GM19463 (cell line): ENCODE measurements around the gene CCNG2.
"Not testable (repeated sequence)": the region's sequence is repeated elsewhere in the genome, so short reads cannot be mapped to it uniquely, and the experiment has no call there.

Experiments
- ATAC-seq: cut with Tn5 transposase; IDR thresholded peaks from one replicate; pipeline ENCODE4 v1.9.1; 2021; ENCODE audit warnings: mild to moderate bottlenecking, moderate library complexity; ENCODE audit not compliant: unreplicated experiment

Gene CCNG2

DNA sequence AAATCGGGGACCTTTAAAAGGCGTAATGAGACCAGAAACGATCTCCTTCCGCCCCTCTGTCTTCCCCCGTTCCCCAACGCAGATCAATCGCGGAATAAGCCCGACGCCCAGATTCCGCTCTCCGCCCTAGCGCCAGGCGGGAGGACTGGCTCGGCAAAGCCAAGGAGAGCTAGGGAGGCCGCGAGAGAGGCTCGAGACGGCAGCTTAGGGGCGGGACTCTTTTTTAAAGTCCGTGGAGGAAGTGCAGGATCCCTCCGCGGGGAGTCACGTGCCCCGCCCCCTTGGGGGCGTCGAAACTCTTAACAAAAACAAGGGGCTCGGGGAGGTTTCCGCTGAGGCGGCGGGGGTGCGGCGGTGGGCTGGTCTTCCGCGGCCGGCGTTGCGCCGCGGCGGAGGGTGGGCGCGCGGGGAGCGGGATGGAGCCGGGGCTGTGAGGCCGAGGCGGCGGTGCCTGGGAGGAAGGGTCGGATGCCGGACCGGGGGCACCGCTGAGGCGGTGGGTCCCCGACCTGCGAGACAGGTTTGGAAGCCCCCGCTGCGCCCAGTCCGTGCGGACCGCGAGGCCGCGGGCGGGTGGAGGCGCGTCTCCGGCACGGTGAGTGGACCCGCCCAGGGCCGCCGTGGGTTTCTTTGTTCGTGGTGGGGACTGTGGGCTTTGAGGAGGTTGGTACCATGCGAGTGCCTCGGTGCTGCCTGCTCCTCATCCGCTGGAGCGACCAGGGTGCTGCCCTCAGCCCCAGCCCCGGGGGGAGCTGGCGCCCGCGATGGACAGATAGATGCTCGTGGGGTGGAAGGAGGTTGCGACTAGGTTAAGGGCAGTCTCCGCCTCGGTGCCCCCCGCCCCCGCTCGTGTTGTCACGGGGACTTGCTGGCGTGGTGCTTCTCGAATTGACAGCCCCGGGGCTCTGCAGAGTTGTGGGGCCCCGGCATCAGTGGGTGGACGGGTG lies at the start of gene CCNG2:
TSS of gene CCNG2 (plus strand) at position 296 of the 947 bp plus-strand sequence. CDS start 1,326 bp downstream, outside the sequence.
- ATAC-seq = peak; percentile 12

GRCh38 chr4:77110730-77111129 lies 46.3 kb upstream of the CCNG2 start:
- no peak for ATAC-seq

DNA sequence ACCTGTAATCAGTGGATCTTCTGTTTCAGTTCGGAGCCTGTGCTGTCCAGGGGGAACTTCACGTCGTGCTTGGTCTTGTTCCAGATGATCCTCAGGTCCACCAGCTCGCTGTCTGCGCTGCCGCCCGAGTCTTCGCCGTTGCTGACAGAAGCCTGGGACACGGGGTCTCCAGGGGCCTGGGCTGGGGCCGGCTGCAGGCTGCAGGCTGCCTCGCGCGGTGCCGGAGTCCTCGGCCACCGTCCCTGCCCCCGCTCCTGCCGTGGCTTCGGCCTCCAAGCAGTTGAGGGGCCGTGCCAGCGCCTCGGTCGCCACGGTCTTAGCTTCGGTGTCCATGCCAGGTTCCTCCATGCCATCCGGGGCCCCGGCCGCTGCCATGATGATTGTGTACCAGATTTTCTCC lies 43.9 kb upstream of the CCNG2 start:
- no peak for ATAC-seq

GRCh38 chr4:77117721-77118120 lies 39.3 kb upstream of the CCNG2 start:
- ATAC-seq = no peak

GRCh38 chr4:77120886-77121508 lies 36.0 kb upstream of the CCNG2 start:
- ATAC-seq = no peak

DNA sequence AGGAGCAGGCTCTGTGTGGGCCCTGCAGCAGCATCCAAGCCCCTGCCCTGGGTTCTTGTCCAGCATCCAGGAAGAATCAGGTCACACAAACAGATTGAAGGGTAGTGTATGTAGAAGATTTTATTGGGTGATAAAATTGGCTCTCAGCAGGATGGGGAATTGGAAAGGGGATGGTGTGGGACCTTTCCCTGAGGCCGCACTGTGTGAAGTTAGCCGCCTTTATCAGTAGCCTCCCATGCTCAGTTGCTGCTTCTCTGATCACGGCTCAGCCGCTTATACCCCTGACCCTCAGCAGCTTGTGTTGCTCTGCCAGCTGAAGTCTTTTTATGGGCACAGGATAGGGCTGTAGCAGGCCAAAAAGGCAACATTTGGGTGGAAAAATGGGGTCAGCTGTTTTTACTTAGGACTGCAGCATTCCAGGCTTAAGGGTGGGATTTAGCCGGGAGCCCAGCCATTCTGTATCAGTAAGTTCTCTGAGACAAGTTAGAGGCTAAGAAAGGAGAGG lies 35.2 kb upstream of the CCNG2 start:
- ATAC-seq = no peak

DNA sequence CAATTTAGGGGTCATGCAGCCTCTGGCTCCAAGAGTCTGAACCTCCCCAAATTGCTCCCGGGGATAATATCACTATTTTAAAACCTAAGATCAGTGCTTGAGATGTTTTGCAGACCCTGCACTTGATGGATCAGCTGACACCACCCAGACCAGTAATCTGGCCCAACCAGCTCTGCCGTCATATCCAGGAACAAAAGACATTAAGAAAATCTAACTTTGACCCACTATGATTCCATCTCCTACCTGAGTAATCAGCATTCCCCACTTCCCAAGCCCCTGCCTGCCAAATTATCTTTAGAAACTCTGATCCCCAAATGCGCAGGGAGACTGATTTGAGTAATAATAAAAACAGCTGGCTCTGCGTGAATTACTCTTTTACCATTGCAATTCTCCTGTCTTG lies 34.4 kb upstream of the CCNG2 start:
- no peak for ATAC-seq

GRCh38 chr4:77123411-77123810 lies 33.6 kb upstream of the CCNG2 start:
- ATAC-seq = peak; percentile 42

DNA sequence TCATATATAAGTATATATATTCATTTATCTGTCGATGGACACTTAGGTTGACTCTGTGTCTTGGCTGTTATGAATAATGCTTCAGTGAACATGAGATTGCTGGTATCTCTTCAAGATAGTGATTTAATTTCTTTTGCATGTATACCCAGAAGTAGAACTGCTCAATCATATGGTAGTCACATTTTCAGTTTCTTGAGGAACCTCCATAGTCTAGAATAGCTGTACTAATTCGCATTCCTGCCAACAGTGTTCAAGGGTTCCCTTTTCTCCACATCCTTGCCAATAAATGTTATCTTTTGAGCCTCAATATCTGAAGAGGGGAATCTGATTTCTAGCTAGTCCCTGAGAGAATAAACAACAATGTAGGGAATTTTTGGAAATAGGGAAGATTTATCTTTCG lies 32.4 kb upstream of the CCNG2 start:
- no peak for ATAC-seq

DNA sequence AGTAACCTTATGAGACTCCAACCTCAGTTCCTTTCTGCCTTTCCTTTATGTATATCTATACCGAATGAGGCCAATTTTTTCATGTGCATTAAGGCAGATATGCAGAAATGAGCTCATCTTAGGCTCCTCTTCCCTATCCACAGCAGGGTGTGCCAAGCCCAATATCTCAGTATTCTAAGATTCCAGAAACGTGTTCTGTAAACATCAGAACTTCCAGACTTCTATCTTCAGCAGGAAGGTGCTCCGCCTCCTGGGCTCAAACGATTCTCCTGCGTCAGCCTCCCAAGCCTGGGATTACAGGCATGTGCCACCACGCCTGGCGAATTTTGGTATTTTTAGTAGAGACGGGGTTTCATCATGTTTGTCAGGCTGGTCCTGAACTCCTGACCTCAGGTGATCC lies 31.0 kb upstream of the CCNG2 start:
- ATAC-seq = no peak

- no peak for ATAC-seq
Observed at GRCh38 chr4:77126809-77127208, 30.2 kb upstream of the CCNG2 start.

DNA sequence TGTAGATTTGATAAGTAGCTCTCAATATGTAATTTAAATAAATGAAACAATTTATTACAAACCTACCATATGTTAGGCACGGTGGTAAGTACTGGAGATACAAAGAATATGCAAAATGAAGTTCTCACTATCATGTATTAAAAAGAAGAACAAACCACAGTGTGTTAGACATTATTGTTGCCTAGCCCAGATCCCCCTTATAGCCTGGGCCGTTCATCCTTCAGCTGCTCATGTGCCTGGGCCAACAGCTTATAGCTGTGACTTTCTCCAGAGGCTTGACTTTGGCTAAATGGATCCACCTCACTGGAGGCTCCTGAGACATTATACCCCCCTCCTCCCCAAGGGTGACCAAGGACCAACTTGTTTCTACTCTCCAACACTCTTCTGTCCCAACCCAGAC lies 29.8 kb upstream of the CCNG2 start:
- no peak for ATAC-seq

GRCh38 chr4:77127837-77128621 lies 29.0 kb upstream of the CCNG2 start:
- no peak for ATAC-seq

- no peak for ATAC-seq
Observed at GRCh38 chr4:77132652-77133312, 24.2 kb upstream of the CCNG2 start.

- not testable (repeated sequence) for ATAC-seq
Observed at GRCh38 chr4:77137448-77137847, 19.6 kb upstream of the CCNG2 start.

GRCh38 chr4:77141964-77142645 lies 14.9 kb upstream of the CCNG2 start:
- no peak for ATAC-seq

DNA sequence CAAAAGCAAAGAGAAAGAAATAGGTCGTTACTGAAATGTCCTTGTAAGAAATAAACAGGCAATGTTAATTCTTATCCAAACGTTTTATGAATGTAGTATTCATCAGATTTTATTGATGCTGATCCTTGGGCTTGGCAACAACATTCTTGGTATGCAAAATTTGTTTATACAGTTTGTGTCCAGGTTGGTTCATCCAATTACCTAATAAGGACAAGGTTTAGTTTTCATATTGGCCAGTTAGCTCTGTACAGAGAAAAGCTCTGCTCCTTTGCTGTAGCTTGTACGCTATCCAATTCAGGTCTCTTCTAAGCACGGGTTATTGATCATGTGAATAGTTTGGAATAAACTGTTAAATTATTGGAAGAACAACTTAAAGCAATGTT lies 14.4 kb upstream of the CCNG2 start:
- ATAC-seq = no peak

GRCh38 chr4:77143091-77143490 lies 13.9 kb upstream of the CCNG2 start:
- ATAC-seq = no peak

GRCh38 chr4:77145842-77146185 lies 11.2 kb upstream of the CCNG2 start:
- no peak for ATAC-seq
